ENCODE measurements around the gene FMO2. TPM values are rescaled to one million over a fixed set of nuclear protein-coding genes. Genes with fewer than 3 reads are reported as not detected.

FMO2 gene, protein sequence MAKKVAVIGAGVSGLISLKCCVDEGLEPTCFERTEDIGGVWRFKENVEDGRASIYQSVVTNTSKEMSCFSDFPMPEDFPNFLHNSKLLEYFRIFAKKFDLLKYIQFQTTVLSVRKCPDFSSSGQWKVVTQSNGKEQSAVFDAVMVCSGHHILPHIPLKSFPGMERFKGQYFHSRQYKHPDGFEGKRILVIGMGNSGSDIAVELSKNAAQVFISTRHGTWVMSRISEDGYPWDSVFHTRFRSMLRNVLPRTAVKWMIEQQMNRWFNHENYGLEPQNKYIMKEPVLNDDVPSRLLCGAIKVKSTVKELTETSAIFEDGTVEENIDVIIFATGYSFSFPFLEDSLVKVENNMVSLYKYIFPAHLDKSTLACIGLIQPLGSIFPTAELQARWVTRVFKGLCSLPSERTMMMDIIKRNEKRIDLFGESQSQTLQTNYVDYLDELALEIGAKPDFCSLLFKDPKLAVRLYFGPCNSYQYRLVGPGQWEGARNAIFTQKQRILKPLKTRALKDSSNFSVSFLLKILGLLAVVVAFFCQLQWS
- total RNA-seq, result not detected

DNA sequence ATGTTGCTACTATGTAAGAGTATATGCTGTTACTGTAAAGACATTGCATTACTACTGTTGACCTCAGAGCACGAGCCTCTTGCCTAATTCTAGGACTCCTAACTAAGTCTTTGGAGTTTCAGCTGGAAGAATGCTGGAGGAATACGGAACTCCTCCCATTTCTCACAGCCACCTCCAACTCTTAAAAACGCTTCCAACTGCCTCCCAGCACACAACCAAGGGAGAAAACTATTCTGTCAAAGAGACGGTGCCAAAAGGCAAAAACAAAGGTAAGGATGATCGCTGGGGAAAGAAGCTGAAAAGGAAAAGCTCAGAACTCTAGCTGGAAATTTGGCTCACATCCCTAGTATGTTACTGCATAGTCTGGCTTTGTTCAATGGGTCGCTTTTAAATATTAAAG, at the start of gene FMO2:
Gene FMO2 (plus strand): TSS at position 210 of the 400 bp plus-strand sequence. CDS start 414 bp downstream, outside the sequence.
- peaks cover 3% of the 10 kb centered on the region for H3K27me3 Mint-ChIP-seq

DNA sequence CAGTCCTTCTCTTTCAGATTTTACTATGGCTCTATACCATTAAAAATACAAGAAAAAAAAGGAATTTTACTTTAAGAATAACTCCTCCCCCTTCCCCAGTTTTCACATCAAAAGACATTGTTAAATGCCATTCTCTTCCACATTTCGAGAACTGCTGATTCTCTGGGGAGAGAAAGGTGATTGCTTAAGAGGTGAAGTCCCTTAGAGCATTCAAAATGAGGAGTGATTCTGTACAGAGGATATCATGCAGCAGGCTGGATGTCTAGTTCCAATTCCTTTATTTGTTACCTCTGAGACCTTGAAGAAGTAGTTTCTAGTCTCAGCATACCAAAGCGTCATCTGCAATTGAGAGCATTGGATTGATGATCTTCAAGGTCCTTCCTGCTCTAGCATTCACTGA, 47.5 kb upstream of the FMO2 start:
- no peaks in the 10 kb centered on the region for H3K4me1 Mint-ChIP-seq
- ATAC-seq (no peak), DNase-seq (no peak)
- CTCF ChIA-PET, result no interaction called here
- peaks cover 12% of the 10 kb centered on the region for H3K27me3 Mint-ChIP-seq
- H3K4me3 Mint-ChIP-seq, result no peak overlapping the region
- no peak overlapping the region for H3K27ac Mint-ChIP-seq
- H3K9me3 Mint-ChIP-seq (ENCODE audit: low read depth), result no peaks in the 10 kb centered on the region
- no peaks in the 10 kb centered on the region for H3K36me3 Mint-ChIP-seq

More for the DNA sequence above, at the start of gene FMO2:
- ATAC-seq (no peak), DNase-seq (no peak)
- Mint-ChIP-seq H3K4me3 (no peak within 1 kb of the TSS), H3K9me3 (ENCODE audit: low read depth) (no peaks in the 10 kb centered on the region), H3K36me3 (no peaks in the 10 kb centered on the region), H3K4me1 (no peaks in the 10 kb centered on the region), H3K27ac (no peak within 1 kb of the TSS)
- CTCF ChIA-PET, result interaction anchor here (1.4 to 1.5 kb wide), 2 partner anchors 12 to 129 kb away, joined by 3 to 5 read pairs; partner anchors contain the start of gene FMO4

DNA sequence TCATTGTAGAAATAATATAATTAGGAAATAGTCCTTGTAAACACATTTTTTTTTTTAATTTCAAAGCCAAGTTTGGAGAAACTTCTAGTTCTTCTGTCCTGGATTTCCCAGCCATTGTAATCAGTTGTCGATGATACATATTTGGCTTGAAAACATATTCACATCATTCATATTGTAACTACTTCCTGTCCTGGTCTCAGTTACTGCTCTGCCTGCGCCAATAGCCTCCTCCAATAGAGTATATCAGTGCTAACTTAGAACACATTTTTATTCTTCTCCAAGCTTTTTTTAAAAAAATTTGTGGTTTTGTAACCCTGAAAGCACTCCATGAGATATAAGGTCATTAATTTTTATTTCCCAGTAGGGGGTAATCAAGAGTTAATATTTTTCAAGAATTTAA, 46.1 kb upstream of the FMO2 start:
- Mint-ChIP-seq H3K4me1 (no peaks in the 10 kb centered on the region), H3K4me3 (no peak overlapping the region), H3K27me3 (peaks cover 16% of the 10 kb centered on the region), H3K9me3 (ENCODE audit: low read depth) (no peaks in the 10 kb centered on the region), H3K27ac (no peak overlapping the region), H3K36me3 (no peaks in the 10 kb centered on the region)
- no peak for ATAC-seq
- CTCF ChIA-PET, result no interaction called here
- DNase-seq, result no peak

DNA sequence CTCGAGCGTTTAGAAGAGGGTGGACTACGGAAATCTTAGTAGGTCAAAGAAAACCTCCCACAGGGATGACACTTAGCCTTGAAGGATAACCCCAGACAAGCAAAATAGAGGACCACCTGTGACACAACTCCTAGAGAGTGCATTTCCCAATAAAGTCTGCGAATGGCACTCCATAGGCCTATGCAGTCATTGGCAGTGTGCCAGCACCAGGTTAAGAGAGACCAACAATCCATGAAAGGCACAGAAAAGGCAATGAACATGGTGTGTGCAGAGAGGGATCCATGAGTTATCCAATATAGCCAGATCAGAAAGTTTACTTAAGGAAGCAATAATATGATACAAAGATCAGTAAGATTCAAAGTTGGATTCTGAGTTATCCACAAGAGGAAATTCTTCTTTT, 45.2 kb upstream of the FMO2 start:
- H3K9me3 Mint-ChIP-seq (ENCODE audit: low read depth), result no peaks in the 10 kb centered on the region
- no peak overlapping the region for H3K4me3 Mint-ChIP-seq
- H3K27me3 Mint-ChIP-seq, result peaks cover 16% of the 10 kb centered on the region
- CTCF ChIA-PET, result no interaction called here
- no peaks in the 10 kb centered on the region for H3K36me3 Mint-ChIP-seq
- DNase-seq, result no peak
- H3K27ac Mint-ChIP-seq, result no peak overlapping the region
- H3K4me1 Mint-ChIP-seq, result no peaks in the 10 kb centered on the region
- ATAC-seq, result no peak

DNA sequence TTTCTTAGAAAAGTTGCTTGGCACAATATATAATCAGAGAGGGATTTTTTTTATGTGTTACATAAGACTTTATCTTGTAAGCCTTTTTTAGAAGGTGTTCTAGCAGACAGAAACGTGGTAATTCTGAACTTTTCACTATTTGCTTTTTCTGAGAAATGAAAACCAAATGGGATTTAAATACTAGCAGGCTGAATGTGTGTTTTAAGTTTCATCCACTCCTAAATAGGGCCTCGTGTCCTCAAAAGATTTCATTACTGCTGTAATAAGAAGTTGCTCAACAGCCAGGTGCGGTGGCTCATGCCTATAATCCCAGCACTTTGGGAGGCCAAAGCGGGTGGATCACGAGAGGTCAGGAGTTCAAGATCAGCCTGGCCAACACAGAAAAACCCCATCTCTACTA, 44.7 kb upstream of the FMO2 start:
- Mint-ChIP-seq H3K9me3 (ENCODE audit: low read depth) (no peaks in the 10 kb centered on the region), H3K36me3 (no peaks in the 10 kb centered on the region), H3K4me3 (no peak overlapping the region), H3K27ac (no peak overlapping the region), H3K4me1 (no peaks in the 10 kb centered on the region), H3K27me3 (peaks cover 18% of the 10 kb centered on the region)
- ATAC-seq (no peak), DNase-seq (no peak)
- CTCF ChIA-PET, result no interaction called here

DNA sequence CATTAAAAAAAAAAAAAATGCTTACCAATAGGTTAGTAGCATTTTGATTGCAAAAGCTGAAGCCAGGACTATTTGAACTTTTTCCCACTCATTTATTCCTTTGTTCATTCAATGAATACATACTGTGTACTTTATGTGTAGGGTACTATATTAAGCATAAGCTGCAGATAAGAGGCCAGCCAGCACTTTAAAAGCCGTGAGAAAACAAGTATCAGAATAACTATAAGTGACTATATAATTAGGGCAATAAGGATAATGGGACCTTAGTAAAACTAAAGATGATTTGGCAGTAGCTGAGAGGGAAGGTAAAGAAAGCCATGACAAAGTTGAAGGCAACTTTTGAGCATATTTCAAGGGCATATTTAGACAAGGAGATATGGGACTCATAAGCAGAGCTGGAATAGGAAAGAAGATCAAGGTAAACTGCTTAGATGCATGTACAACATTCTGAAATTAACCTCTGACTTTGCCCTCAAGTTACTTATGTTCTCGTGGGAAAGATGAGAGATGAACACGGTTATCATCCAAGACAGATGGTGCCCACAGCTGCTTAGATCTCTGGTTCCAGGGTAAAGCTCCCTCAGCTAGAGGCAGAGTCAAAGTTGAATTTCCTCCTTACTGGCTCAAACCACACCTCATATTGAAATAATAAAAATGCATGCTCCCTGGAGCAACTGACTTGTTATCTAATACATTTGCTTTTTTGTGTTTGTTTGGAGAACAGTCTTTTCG, 44.0 kb upstream of the FMO2 start:
- Mint-ChIP-seq H3K27me3 (peaks cover 18% of the 10 kb centered on the region), H3K4me3 (no peak overlapping the region), H3K4me1 (no peaks in the 10 kb centered on the region), H3K27ac (no peak overlapping the region), H3K9me3 (ENCODE audit: low read depth) (no peaks in the 10 kb centered on the region), H3K36me3 (no peaks in the 10 kb centered on the region)
- CTCF ChIA-PET, result no interaction called here
- DNase-seq (no peak), ATAC-seq (no peak)

DNA sequence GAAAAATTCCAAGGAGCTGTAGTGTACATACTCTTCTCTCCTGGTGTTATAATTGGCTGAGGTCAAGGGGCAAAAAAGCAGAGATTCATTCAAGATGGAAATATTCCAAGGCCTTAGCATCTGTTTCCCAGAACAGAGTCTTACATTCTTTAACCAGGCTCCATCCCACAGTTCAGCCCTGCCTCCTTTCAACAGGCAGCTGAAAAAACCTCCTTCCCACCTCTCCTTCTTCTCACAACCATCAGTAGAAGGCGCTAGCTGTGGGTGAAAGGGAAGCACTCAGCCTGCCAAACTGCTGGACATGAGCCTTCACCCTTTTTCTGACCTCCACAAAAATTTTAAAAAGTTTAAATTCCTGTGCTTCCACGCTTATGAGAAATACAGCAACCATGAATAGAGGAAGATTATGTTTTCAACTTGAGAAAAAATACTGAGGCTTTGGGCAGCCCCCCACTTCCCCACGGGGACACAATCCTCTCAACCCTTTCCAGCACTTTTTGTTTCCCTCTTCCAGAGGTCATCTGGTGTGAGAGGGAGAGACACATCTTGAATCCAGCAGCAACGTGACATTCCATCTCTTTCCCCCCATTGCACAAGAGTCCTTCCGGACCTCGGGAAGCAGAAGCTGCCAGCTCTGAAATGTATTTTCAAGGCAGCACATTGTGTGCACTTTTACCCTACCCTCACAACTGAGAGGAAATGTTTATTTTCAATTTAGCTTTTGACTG, 43.2 kb upstream of the FMO2 start:
- no peak for DNase-seq
- H3K27me3 Mint-ChIP-seq, result peaks cover 16% of the 10 kb centered on the region
- no peak overlapping the region for H3K27ac Mint-ChIP-seq
- no peaks in the 10 kb centered on the region for H3K36me3 Mint-ChIP-seq
- no peaks in the 10 kb centered on the region for H3K4me1 Mint-ChIP-seq
- no peak for ATAC-seq
- H3K4me3 Mint-ChIP-seq, result no peak overlapping the region
- CTCF ChIA-PET, result no interaction called here
- H3K9me3 Mint-ChIP-seq (ENCODE audit: low read depth), result no peaks in the 10 kb centered on the region

DNA sequence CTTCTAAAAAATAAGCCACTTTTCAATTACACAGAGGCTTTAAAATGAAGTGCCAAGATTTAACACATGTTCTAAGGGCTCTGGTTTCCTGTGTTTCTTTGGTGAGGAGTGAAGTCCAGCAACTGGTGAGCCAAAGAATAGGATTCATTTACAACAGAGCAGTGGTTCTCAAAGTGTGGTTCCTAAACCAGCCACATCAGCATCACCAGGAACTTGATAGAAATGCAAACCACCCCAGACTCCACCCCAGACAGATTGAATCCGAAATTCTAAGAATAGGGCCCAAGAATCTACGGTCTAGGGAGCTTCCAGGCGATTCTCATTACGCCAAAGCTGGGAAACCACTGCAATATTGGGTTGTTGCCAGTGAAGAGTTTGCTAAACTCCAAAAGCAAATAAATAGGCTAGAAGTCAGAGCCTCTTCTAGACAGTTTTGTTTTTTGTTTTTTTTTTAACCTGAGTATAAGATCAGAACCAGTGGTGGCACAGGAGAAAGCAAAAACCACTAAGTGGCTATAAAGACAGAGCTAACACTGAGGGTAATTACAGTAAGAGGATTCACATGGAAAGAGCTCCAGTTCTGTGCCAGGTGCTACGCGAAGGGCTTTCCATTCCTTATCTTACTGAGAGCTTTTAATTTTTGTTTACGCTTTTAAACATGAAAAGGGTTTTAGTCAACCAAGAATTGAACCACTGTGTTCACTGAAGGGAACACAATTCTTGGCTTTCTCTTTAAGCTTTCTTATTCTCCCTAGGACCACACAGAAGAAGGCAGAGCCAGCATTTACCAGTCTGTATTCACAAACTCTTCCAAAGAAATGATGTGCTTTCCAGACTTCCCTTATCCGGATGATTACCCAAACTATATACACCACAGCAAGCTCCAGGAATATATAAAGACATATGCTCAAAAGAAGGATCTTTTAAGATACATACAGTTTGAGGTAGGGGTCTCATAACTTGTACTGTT, 42.4 kb upstream of the FMO2 start:
- no peak overlapping the region for H3K4me3 Mint-ChIP-seq
- CTCF ChIA-PET, result no interaction called here
- DNase-seq (no peak), ATAC-seq (no peak)
- peaks cover 18% of the 10 kb centered on the region for H3K27me3 Mint-ChIP-seq
- H3K36me3 Mint-ChIP-seq, result no peaks in the 10 kb centered on the region
- no peaks in the 10 kb centered on the region for H3K4me1 Mint-ChIP-seq
- H3K9me3 Mint-ChIP-seq (ENCODE audit: low read depth), result no peaks in the 10 kb centered on the region
- H3K27ac Mint-ChIP-seq, result no peak overlapping the region

DNA sequence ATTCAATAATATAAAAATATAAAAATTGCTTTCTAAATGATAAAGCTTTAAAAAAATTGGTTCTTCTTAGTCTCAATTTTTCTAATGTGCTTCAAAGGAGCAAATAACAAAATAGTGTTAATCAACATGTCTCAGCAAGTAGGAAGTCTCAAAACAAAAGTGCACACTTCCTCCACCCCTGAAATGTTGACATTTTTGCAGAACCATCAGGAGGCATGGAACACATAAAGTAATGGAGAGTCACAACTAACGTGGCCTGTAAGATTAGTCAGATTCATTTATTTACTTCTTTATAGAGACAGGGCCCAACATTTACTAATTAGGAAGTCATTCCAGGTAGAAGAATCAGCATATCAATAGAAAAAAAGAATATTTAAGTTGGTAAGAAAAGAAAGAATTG, 34.9 kb upstream of the FMO2 start:
- Mint-ChIP-seq H3K36me3 (no peaks in the 10 kb centered on the region), H3K27me3 (peaks cover 11% of the 10 kb centered on the region), H3K27ac (no peak overlapping the region), H3K9me3 (ENCODE audit: low read depth) (no peaks in the 10 kb centered on the region), H3K4me3 (no peak overlapping the region), H3K4me1 (no peaks in the 10 kb centered on the region)
- DNase-seq, result no peak
- CTCF ChIA-PET, result no interaction called here
- no peak for ATAC-seq

DNA sequence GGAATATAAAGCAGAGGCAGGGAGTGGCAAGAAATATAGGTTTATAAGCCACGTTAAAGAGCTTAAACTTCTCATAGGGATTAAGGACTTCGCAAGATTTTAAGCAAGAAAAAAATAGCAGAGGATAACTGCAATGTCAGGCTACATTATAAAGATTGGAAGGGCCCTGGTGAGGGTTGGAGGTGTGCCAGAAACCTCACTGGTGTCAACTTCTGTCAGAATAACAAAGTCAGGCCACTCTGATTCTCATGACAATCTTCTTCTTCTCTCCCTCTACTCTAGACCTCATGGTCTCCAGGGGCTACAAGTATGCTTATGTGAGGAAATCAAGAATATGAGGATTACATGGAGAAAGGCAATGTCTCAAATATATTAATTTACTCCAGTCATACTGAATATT, 32.6 kb upstream of the FMO2 start:
- CTCF ChIA-PET, result no interaction called here
- H3K27me3 Mint-ChIP-seq, result peaks cover 7% of the 10 kb centered on the region

DNA sequence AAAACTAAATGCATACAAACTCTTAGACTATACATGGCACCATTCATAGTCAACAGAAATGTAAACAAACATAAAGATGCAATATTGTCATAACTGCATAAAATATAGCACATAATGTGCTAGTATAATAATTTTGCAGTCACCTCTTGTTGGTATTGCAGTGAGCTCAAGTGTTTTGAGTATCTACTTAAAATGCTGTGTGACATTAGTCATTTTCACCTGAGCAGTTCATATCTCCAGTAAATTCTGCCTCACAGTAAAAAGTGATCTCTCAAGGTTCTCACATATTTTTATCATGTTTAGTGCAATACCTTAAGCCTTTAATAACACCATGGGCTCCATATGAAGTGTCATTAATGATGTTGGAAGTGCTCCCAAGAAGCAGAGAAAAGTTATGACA, 29.6 kb upstream of the FMO2 start:
- ATAC-seq (no peak), DNase-seq (no peak)
- CTCF ChIA-PET, result no interaction called here
- Mint-ChIP-seq H3K4me3 (no peak overlapping the region), H3K4me1 (no peaks in the 10 kb centered on the region), H3K9me3 (ENCODE audit: low read depth) (no peaks in the 10 kb centered on the region), H3K36me3 (no peaks in the 10 kb centered on the region), H3K27me3 (peaks cover 1% of the 10 kb centered on the region), H3K27ac (no peak overlapping the region)

More for the DNA sequence above, 32.6 kb upstream of the FMO2 start:
- no peaks in the 10 kb centered on the region for H3K36me3 Mint-ChIP-seq
- no peaks in the 10 kb centered on the region for H3K9me3 Mint-ChIP-seq (ENCODE audit: low read depth)
- no peaks in the 10 kb centered on the region for H3K4me1 Mint-ChIP-seq
- no peak overlapping the region for H3K4me3 Mint-ChIP-seq
- ATAC-seq (no peak), DNase-seq (no peak)
- H3K27ac Mint-ChIP-seq, result no peak overlapping the region

DNA sequence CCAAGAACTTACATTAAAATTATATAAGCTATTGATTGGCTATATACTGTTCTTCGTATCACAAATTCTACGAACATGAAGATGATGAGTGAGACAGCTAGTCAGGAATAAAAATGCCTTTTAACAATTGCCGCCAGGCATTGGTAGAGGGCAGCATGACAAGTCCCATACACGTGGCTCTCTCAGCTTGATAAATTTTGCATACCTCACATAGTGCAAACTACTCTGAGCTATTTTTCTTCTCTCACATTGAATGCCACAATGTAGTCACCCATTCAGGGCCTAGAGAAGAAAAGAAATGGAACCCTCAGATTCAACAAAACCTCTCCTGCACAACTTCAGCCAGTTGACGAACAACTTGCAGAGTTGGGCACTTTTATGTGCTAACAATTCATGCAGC, 27.0 kb upstream of the FMO2 start:
- no peak overlapping the region for H3K27ac Mint-ChIP-seq
- no peaks in the 10 kb centered on the region for H3K4me1 Mint-ChIP-seq
- no peaks in the 10 kb centered on the region for H3K36me3 Mint-ChIP-seq
- DNase-seq (no peak), ATAC-seq (no peak)
- CTCF ChIA-PET, result no interaction called here
- H3K9me3 Mint-ChIP-seq (ENCODE audit: low read depth), result no peaks in the 10 kb centered on the region
- H3K27me3 Mint-ChIP-seq, result no peaks in the 10 kb centered on the region
- no peak overlapping the region for H3K4me3 Mint-ChIP-seq

DNA sequence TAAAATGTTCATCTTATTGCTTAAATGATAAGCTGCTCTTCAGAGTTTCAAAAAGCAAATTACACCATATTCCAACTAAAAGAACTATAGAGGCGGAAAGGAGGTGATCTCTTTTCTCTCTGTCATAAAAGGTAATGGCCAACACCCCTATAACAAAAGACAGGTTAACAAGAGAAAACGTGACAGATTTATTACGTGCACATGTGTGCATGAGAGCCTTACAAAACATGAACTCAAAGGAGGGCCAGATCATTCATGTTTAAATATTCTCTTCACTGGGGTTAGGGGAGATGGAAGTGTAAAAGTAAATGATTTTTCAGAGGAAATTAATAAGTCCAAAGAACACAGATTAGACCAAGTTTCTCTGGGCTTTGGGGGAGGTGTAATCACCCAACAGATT, 26.5 kb upstream of the FMO2 start:
- no peak overlapping the region for H3K27ac Mint-ChIP-seq
- H3K36me3 Mint-ChIP-seq, result no peaks in the 10 kb centered on the region
- no peak for DNase-seq
- H3K9me3 Mint-ChIP-seq (ENCODE audit: low read depth), result no peaks in the 10 kb centered on the region
- no peaks in the 10 kb centered on the region for H3K27me3 Mint-ChIP-seq
- no peaks in the 10 kb centered on the region for H3K4me1 Mint-ChIP-seq
- no peak overlapping the region for H3K4me3 Mint-ChIP-seq
- CTCF ChIA-PET, result no interaction called here
- ATAC-seq, result no peak

Data from activated CD8-positive, alpha-beta memory T cell treated with anti-CD3 and anti-CD28 coated beads, Interleukin-2, amount 10 ng/mL, durations not matched to agents 7 days and 5 days (primary cell).